GM18502 (cell line): Measurements from ENCODE around the gene CPED1.
"Not testable (repeated sequence)": the region's sequence is repeated elsewhere in the genome, so short reads cannot be mapped to it uniquely, and the experiment has no call there.

Experiments
- ATAC-seq: cut with Tn5 transposase; IDR thresholded peaks from one replicate; pipeline ENCODE4 v1.9.1; 2021; ENCODE audit warnings: mild to moderate bottlenecking; ENCODE audit not compliant: unreplicated experiment, poor library complexity

Gene CPED1

DNA sequence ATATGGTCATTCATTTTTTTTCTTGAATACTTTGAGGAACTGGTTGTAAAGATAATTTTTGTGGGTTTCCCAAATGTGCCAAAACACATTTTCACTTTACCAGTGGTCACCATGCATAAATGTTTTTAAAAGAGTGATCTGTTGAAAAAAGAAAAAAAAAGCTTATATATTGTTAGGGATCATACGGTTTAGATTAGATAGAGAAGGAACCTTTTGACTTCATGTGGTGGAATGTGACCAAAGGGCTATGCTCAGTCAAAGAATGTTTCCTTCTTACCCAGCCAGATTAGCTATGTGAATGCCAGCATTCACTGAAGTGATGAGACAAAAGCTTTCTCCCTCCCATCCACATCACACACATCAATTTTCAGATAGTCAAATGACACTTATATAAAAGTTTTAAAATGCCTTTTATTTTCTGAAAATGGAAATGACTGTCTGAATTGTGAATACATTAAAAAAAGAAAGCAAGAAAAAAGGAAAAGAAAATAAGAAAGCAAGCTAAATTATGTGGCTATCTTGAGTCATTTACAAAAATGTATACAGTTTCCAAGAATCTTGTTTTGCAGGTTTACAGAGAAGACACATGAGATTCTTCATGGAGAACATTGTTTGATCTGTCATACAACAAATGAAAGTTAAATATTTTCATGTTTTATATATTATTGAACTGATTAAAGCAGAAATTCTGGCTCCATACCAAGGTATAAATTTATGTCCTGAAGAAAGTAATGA lies 8.6 kb upstream of the CPED1 start:
- ATAC-seq: no peak

DNA sequence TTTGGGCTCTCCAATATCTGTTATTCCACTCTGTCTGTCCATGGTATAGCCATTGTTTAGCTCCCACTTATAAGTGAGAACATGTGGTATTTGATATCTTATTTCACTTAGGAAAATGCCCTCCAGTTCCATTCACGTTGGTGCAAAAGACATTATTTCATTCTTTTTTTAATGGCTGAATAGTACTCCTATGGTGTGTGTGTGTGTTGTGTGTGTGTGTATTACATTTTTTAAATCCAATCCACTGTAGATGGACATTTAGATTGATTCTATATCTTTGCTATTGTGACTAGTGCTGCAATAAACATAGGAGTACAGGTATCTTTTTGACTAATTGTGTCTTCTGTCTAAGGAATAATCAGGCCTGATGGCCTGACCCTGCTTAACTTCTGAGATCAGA lies 7.4 kb upstream of the CPED1 start:
- ATAC-seq: no peak

DNA sequence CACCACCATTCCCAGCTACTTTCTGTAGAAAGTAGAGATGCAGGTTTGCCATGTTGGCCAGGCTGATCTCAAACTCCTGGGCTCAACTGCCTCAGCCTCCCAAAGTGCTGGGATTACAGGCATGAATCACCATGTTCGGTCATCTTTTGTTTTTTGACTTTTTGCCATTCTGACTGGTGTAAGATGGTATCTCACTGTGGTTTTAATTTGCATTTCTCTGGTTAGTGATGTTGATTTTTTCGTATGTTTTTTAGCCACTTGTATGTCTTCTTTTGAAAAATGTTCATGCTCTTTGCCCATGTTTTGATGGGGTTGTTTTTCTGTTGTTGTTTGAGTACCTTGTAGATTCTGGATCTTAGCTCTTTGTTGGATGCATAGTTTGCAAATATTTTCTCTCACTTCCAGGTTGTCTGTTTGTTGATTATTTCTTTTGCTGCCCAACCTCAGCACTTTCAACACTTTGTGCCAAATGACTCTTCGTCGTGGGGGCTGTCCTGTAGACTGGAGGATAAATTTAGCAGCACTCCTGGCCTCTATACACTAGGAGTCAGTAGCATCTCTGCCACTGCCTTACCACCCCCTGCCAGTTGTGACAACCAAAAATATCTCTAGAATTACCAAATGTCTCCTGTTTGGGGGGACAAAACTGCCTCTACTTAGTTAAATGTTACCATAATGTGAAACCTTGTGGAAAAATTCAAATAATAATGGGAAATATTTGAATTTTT lies 6.5 kb upstream of the CPED1 start:
- ATAC-seq: peak; percentile 71

DNA sequence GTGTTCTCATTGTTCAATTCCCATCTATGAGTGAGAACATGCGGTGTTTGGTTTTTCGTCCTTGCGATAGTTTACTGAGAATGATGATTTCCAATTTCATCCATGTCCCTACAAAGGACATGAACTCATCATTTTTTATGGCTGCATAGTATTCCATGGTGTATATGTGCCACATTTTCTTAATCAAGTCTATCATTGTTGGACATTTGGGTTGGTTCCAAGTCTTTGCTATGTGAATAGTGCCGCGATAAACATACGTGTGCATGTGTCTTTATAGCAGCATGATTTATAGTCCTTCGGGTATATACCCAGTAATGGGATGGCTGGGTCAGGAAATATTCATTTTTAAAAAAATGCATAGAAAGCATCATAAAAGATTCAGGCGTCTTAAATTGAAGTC lies 4.9 kb upstream of the CPED1 start:
- not testable (repeated sequence) for ATAC-seq

DNA sequence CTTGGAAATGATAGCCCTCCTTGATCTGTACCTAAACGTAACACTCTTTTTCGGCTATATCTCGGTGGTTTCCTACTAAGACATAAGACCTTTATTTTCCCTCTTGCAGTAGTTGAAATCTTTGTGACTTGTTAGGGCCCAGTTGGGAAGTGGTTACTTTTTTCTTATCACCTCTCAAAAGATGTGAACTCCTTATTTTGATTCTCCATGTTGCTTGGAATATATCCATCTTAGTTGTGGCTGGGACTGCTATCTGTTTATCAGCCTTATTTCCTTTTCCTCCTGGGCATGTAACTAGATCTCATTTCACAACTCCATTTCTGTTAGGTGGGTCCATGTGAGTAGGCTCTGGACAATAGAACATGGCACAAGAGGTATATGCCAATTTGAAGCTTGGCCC lies 4.1 kb upstream of the CPED1 start:
- no peak for ATAC-seq

DNA sequence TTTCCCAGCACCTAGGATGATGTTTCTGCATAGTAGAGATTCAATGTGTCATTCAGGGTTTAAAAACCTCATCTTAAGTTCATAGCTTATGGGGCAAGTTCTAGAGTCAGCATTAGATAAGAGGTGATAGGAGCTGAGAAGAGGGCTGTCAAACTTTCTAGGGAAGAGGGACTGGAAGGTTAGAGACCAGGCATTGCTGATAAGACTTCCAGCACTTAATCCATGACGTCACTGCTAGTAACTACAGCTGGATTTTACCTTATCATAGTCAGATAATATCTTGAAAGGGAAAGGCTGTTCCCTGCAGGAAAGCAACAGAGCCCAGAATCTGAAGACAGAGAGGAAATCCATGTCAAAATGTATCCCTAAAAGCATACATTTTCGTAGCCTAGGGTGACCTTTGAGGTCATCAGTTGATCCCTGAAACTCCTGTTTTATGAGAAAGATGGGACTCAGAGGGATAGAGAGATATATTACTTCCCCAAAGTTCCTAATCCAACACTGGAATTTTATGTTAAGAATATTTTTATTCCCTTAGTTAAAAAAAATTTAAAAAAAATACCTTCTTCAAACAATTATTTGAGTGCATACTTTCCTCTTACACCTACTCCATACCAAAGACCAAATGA lies 3.3 kb upstream of the CPED1 start:
- no peak for ATAC-seq

DNA sequence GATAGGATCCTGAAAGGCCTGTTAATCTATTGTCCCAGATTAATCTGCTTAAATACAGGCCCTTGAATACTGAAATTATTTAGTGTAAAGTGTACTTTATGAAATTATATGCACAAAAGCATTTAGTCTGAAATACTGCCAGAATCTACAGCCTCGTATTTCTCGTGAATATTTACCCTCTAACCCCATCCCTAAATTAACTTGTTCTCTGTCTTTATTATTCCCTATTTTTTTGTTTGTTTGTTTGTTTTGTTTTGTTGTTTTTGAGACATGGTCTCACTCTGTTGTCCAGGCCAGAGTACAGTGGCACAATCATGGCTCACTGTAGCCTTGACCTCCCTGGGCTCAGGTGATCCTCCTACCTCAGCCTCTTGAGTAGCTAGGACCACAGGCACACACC lies 2.7 kb upstream of the CPED1 start:
- no peak for ATAC-seq

DNA sequence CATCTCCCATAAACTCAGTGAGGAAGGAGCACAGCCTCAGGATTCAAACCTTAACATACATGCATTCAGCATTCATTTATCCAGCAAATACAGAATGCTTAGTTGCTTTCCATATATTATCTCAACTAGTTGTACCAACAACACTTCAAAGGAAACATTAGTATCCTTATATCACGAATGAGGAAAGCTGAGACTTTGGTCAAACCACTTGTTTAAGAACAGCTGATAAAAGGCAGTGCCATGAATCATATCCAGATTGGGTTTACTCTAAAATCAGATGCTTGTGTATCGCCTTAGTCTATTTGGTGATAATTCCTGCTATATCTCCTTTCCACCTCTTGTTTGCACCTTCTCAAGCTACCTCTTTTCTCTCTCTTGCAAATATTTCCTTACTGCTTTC lies 1.9 kb upstream of the CPED1 start:
- no peak for ATAC-seq

DNA sequence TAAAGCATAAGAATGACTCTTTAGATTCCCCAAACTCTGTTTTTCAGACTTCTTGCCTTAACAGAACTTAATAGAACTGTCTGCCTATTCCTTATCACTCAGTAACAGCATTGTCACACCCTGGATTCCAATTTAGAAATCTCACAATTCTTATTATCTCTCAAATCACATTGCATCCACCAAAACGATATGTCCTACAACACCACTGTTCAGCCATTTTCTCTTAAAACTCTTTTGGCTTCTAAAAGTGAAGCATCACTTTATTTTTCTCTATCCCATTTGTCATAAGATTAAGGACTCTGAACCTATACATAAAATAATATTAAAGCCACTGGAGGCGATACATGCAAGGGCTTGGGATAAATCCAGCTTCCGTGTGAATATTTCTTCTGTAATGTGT lies 1.2 kb upstream of the CPED1 start:
- no peak for ATAC-seq

DNA sequence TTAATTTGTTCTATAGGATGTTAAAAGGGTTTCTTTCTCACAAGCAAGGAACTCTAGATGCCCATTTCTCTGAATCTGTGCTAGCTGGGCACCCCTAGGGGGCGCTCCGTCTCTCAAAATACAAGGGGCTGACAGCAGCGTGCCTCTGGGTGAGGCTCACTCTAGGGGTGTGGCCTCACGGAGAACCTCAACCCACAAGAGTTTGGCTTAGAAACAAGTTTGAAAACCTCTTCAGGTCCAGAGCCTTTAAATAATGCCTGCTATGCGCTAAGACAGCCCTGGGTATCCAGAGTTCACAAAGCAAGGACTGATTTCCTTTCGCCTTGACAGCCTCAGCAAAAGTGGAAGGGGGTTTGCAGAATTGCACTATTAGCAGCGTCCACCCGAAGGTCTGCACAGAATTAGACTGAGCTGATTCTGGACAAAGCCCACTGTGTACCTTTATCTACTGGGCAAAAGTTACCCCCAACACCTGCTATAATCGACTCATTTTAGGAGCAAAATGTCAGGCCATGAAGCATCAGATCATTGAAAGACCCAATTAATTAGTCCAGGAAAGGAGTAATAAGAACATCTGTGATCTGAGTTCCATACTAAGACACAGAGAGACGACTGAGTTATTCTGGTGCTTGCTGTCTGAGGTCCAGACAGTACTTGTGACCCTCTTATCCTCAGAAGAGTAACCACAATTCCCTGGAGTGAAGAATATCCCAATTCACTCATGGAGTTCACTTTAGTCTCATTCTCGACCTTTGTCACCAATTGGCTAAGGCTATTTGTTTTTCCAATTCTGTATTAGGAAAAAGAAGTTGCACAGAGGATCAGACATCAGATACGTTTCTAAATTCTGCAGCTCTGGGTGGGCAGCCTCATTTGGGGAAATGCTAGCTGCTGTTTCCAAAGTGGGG lies 574 bp upstream of the CPED1 start:
- ATAC-seq: peak; percentile 96

DNA sequence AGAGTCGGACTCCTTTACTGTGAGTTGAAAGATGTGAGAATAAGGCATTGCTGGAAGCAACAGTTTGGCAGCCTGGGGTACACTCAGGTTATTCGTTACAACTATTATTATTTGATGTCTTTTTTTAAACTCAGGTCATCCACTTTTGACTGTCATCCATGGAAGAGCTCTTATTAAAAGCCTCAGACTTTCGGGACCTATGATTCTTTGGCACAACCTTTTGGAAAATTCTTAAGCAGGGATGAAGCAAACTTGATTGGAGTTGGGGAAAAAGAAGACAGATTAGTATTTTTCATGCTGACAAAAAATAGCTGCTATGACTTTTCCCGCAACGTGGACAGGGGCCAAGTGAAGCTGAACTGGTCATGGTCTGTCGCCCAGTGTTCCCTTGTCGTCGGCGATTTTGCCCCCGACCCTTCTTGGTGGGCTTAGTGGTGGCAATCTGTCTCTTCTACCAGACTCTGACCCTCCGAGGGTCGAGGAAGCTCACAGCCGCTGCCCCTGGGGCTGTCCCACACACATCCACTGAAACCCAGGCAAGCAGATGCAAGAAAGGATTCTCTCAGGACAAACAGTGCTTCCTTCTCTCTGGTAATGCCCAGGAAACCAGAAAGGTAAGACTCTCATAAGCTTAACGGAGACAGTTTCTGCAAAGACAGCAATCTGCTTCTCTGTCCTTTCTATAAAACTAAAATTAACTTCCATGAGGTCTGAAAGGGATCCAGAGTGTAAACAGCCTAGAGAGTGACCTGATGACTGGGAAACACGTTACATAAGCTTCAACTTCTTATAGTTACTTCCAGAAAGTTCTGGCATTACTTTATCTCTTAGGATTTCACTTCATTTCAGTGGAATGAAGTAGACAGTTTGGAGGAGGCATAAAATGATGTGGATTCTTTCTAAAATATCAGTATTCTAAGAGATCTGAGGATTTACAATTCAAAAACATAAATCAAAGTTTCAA lies 1.0 kb downstream of the CPED1 start:
- no peak for ATAC-seq

DNA sequence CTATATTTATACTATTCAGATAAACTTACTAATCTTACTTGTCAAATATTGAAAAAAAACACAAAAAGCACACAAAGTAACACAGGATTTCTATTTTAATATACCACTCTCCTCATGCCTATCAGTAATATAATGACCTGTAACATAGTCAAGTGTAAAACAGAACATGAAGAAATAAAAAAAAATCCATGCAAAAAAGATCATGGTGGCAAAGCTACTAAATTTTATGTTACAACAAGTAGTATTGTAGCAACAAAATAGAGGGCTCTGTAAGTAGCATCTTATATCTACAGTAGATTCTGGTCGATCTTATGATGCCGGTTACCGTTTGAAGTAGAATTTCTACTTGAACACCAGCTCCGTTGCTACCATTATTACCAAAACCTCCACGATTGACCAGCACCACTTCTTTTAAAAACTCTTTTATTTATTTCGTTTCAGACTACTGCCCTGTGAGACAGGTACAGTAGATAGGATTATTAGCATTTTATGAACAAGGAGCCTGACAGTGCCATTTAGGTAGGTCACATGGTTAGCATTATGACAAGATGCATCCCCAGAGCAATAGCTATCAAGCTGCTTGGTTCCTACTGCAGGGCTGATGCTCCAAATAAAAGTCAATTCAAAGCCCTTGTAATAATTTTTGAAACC lies 2.1 kb downstream of the CPED1 start:
- no peak for ATAC-seq

DNA sequence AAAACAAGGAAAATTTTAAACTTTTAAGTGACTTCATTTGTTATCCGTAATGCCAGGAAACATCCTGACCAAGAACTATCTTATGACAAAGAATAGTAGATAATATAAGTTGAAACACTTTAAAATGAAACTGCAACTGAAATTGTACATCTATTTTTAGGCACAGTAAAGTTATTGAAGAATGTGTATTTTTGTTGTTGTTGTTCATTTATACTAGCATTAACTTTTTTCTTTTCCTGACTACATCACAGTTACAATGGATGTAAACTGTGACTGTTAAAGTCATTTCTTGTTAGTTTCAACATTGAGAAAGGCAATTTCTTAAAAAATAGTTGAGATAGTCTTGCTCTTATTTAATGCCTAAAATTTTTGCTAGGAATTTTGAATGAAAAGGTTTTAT lies 2.6 kb downstream of the CPED1 start:
- no peak for ATAC-seq

DNA sequence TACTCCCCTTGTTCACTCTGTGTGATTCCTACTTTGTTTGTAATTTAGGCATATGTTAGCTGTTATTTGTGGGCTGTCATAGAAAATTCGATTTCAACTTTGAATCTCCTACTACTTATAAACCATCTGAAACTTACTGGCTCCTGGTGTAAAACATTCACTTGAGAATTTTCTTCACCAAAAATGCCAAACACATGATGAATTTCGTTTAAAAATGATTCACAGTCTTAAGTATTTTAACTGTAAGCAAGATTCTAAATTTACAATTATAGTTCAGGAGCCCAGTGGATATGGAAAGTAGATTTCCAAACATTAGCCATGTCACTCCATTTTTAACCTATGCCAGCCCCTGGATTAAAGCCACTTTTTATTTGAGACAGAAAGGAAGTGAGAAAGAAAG lies 3.1 kb downstream of the CPED1 start:
- no peak for ATAC-seq

DNA sequence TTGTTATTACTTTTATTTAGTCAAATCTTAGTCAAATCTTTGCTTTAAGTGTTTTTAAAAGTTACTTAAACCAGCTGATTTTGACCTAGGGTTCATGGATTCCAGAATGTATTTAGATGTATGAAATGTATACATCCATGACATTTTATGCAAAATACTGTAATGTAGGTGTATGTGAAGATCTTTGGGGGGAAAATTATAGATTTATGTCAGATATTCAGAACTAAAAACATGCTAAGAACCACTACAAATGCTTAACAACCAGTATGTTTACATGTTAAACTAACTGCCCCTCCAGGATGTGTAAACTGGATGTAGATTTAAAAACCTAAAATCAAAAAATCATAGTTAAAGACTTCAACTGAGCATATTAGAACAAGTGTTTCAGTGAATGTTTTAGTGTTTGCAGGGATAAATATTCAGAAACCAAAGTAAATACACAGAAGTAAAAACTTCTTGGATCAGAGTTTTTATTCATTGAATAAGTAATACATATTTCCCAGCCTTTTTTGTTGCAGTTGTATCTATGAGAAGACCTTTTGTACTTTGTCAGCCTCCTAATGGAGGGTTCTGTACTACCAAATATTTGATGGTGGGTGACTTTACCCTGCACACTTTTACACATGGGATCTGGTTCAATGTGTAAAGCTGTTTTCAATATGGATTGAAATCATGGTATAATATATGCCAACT lies 3.9 kb downstream of the CPED1 start:
- ATAC-seq: no peak

DNA sequence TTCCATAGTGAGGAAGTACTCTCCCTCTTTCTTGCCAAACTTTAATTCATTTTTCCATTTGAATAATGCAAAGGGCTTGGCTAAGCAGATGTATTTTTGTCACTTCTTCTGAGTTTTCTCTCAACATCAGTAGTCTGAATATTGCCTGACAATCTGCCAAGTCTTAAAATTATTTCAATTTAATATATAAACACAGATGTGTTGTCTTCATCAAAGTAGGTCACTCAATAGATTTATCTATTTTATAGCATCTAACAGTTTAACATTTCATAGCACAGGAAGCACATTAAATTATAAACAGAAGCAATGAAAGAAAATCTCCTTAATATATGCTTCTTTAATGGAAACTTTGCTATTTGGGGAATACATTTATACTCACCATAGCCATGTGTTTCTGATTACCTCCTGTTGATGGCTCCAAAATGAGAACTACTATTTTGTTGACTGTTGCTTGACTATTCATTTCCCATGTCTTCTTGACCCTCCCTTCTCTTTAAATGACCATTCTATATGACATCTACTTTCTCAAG lies 4.5 kb downstream of the CPED1 start:
- ATAC-seq: no peak

DNA sequence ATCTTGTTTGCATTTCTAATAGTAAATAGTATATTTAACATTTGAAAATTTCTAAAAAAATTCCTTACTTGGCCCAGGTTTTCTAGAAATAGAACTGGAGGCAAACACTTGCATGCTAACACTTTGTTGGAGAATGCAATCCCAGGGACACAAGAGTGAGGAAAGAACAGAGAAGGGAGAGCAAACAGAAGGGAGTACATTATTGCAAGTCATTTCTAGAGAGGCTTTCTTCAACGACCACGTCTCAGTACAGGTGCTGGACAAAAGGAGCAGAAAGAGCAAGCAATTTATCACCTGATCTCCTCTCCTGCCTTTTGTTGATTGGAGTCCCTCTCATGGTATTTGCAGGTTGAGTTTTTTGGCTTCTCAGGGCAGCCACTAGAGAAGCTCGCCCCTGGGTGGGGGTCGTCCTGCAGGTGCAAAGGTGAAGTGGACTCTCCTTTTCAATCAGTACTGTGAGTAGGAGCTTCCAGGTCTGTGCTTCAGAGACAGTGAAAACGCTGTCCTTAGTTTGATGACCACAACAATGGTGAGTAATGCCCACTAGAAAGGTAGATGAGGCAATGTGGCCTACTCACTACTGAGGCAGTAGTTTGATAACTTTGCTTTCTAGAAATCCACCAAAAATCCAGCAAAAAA lies 5.2 kb downstream of the CPED1 start:
- no peak for ATAC-seq
